ENCODE results near the gene RBPJL. TPM values are rescaled to one million over a fixed set of nuclear protein-coding genes. Genes with fewer than 3 reads are reported as not detected.

The RBPJL gene
- total and polyA plus RNA-seq, 8 donors: 169 to 1,575 (median 454) TPM

- Histone ChIP-seq H3K36me3 (no peaks in the 10 kb centered on the region), H3K9me3 (no peaks in the 10 kb centered on the region), H3K4me3 (peak overlapping the region in 2 of 4 donors; percentile 84 to 92), H3K4me1 (peaks cover 32 to 53% (median 53%) of the 10 kb centered on the region in 3 donors), H3K27ac (peak overlapping the region; percentile 87 to 98 (median 94)), H3K27me3 (no peaks in the 10 kb centered on the region)
- FAIRE-seq (no peak), ATAC-seq (peak; percentile 42 to 49 (median 44)), DNase-seq (peak in 1 of 6 donors; percentile 58)
- TF ChIP-seq, protein P1, sequence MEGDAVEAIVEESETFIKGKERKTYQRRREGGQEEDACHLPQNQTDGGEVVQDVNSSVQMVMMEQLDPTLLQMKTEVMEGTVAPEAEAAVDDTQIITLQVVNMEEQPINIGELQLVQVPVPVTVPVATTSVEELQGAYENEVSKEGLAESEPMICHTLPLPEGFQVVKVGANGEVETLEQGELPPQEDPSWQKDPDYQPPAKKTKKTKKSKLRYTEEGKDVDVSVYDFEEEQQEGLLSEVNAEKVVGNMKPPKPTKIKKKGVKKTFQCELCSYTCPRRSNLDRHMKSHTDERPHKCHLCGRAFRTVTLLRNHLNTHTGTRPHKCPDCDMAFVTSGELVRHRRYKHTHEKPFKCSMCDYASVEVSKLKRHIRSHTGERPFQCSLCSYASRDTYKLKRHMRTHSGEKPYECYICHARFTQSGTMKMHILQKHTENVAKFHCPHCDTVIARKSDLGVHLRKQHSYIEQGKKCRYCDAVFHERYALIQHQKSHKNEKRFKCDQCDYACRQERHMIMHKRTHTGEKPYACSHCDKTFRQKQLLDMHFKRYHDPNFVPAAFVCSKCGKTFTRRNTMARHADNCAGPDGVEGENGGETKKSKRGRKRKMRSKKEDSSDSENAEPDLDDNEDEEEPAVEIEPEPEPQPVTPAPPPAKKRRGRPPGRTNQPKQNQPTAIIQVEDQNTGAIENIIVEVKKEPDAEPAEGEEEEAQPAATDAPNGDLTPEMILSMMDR (IDR thresholded peaks at IDR 0.05): no peak
- 8 to 11% methylated on average over 6 of the region's 6 CpGs for whole genome bisulfite sequencing, 2 donors
- intact Hi-C loops (cut with DNase I): no loop called here
These were observed 37.0 kb downstream of the RBPJL start for GRCh38 chr20:45343532-45344167.

- WGBS, 2 donors: 11 to 15% methylated on average over 9 of the region's 9 CpGs
- FAIRE-seq: no peak
- intact Hi-C loops (cut with DNase I): no loop called here
- Histone ChIP-seq H3K4me3 (peak overlapping the region in 2 of 4 donors; percentile 84 to 92), H3K27ac (peak overlapping the region; percentile 87 to 98 (median 94)), H3K27me3 (no peaks in the 10 kb centered on the region), H3K36me3 (no peaks in the 10 kb centered on the region), H3K9me3 (no peaks in the 10 kb centered on the region), H3K4me1 (peaks cover 25 to 49% (median 46%) of the 10 kb centered on the region in 3 donors)
- TF ChIP-seq, protein P1 (IDR thresholded peaks at IDR 0.05): no peak
- DNase-seq: peak; percentile 63 to 83 (median 70)
- ATAC-seq: peak; percentile 11 to 50 (median 28)
These were observed 37.7 kb downstream of the RBPJL start for GRCh38 chr20:45344168-45344860.

DNA sequence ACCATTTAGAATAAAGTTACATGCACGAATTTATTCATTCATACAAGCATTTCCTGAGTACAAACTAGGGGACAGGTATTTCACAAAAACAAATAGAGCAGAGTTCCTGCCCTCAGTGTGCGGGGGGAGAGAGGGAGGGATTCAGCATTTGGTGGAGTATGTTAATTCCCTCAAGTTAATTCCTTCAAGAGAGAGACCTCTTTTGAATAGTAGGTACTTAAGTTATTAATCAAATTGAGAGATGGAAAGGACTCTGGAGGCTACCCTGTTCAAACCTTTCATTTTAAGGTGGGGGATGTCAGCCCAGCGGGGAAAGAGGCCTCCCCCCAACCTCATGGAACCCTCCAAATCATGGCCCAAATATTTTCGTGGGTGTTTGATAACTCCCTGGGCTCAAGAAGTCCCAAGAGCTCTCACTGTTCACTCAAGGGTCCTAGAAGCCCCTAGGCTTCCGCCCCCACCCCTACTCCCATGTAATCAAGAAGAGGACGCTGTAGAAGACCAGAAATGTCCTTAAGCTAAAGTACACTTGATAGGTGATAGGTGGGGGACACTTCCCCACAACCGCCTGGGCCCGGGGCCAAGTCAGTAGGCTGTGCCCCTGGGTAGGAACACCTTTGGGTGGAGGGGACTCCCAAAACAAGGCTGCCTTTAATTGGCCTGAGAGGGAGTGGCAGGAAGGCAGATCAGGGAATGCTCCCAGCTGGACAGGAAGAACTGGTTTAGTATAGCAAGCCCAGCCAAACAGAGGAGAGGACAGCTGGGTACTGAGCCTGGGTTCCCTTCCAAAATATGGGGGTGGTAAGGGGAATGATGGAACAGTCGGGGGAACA is 38.7 kb downstream of the RBPJL start:
- no peaks in the 10 kb centered on the region for H3K36me3 ChIP-seq
- H3K9me3 ChIP-seq: no peaks in the 10 kb centered on the region
- peaks cover 15 to 39% (median 36%) of the 10 kb centered on the region in 3 donors for H3K4me1 ChIP-seq
- ATAC-seq: peak; percentile 12 to 20 (median 14)
- intact Hi-C loops (cut with DNase I): no loop called here
- TF ChIP-seq, protein P1 (IDR thresholded peaks at IDR 0.05): no peak
- FAIRE-seq: no peak
- peak; percentile 68 to 76 (median 72) for DNase-seq
- H3K27me3 ChIP-seq: no peaks in the 10 kb centered on the region
- peak overlapping the region in 3 of 4 donors; percentile 70 to 92 (median 84) for H3K4me3 ChIP-seq
- peak overlapping the region; percentile 87 to 98 (median 94) for H3K27ac ChIP-seq
- 17 to 31% methylated on average over 9 of the region's 9 CpGs for WGBS, 2 donors

DNA sequence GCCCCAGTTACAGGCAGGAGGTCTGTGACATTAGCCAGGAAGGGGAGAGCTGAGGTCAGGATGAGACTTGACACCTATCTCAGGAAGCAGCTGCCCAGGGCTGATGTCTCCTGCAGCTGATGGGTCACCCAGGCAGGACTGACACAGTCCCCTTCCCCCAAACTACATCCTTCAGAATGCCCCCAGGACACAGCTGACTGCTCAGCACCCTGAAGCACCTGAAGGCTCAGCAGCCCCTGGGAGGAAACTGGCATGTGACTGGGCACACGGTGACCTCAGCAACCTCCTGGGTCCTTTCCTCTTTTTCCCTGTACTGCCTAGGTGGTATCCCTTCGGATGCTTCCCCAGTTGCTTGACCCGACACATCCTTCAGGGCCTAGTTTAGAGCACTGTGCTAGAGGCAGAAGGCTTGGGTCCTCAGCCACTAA is 39.7 kb downstream of the RBPJL start:
- TF ChIP-seq, protein P1 (IDR thresholded peaks at IDR 0.05): no peak
- 9 to 10% methylated on average over 2 to 3 of the region's 3 CpGs for WGBS, 2 donors
- peaks cover 7 to 29% (median 26%) of the 10 kb centered on the region in 3 donors for H3K4me1 ChIP-seq
- H3K36me3 ChIP-seq: no peaks in the 10 kb centered on the region
- no peak for DNase-seq
- ATAC-seq: no peak
- no peaks in the 10 kb centered on the region for H3K27me3 ChIP-seq
- FAIRE-seq: no peak
- H3K4me3 ChIP-seq: peak overlapping the region; percentile 45 to 92 (median 77)
- peak overlapping the region; percentile 52 to 98 (median 94) for H3K27ac ChIP-seq
- H3K9me3 ChIP-seq: no peaks in the 10 kb centered on the region
- intact Hi-C loops (cut with DNase I): no loop called here

Data from pancreas (tissue), 10 donors.